Panc1 (cell line): ENCODE results near the gene SLC10A3.

Experiments
- POLR2AphosphoS5 ChIP-seq: IDR thresholded peaks from 2 replicates; pipeline ENCODE4 v1.6.1; 2012; ENCODE audit warnings: mild to moderate bottlenecking, low read depth, low read length, moderate library complexity
- SIN3A ChIP-seq: IDR thresholded peaks from 2 replicates; pipeline ENCODE4 v1.6.1; 2012; ENCODE audit warnings: low read depth, mild to moderate bottlenecking, low read length, moderate library complexity, borderline replicate concordance; ENCODE audit not compliant: insufficient read depth
- TCF7L2 ChIP-seq: IDR thresholded peaks from 2 replicates; pipeline ENCODE4 v1.6.1; 2011; ENCODE audit warnings: mild to moderate bottlenecking, low read depth, low read length, inconsistent platforms
- TF ChIP-seq, protein P1 (sequence below): fragments of 450-650 bp; IDR thresholded peaks from 2 replicates; pipeline ENCODE4 v1.5.1; 2017; ENCODE audit warnings: mild to moderate bottlenecking
- TF ChIP-seq, protein P2 (sequence below), 2 experiments: IDR thresholded peaks; 2 replicates each; pipeline ENCODE4 v1.6.1; 2011 to 2012; ENCODE audit warnings: low read depth in 2 of 2, control low read depth in 1 of 2, low read length in 1 of 2, mild to moderate bottlenecking in 1 of 2, moderate library complexity in 1 of 2; ENCODE audit not compliant: insufficient read depth in 1 of 2

DNA sequence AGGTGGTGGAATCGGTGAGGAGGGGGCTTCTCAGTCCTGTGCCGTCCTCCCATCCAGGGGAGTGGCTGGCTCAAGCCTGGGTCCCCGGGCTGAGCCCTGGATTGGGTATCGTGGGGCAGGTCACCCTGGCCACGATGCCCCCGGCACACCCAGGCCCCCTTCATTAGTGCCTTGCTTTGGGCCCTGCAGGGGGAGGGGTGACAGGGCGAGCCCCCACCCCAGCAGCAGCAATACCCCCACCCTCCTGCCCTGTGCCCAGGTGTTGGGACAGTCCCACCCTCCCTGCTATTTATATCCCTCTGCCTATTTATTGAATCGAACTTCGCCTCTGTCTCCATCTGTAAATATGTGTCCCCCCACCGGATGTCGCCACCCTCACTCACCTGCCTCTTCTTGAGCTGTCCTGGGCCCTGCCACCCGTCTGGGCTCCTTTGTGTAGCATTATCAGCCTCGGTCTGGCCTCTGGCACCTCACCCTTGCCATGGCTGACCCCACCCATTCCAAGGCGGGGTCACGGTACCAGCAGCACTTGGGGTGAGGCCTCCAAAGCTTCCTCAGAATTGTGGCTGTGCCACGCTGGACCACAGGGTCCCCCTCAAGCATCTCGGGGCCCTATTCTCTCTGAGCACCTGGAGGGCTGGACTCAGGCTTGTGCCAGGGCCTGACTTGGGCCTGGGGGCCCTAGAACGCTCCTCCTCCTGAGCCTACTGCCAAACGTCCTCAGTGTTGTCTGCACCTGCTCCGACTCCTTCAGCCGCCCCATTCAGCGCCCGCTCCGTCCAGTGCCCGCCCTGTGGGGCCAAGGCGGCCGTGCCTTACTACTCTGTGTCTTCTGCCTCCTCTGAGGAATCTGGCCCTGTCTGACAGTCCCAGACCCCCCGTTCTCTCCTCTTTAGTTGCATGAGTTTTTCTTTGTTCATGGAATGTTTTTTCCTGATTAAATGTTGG lies 17.5 kb downstream of the SLC10A3 start:
- TF ChIP-seq POLR2AphosphoS5: no peak
- TF ChIP-seq, protein P1, sequence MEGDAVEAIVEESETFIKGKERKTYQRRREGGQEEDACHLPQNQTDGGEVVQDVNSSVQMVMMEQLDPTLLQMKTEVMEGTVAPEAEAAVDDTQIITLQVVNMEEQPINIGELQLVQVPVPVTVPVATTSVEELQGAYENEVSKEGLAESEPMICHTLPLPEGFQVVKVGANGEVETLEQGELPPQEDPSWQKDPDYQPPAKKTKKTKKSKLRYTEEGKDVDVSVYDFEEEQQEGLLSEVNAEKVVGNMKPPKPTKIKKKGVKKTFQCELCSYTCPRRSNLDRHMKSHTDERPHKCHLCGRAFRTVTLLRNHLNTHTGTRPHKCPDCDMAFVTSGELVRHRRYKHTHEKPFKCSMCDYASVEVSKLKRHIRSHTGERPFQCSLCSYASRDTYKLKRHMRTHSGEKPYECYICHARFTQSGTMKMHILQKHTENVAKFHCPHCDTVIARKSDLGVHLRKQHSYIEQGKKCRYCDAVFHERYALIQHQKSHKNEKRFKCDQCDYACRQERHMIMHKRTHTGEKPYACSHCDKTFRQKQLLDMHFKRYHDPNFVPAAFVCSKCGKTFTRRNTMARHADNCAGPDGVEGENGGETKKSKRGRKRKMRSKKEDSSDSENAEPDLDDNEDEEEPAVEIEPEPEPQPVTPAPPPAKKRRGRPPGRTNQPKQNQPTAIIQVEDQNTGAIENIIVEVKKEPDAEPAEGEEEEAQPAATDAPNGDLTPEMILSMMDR: no peak
- TF ChIP-seq, protein P2, sequence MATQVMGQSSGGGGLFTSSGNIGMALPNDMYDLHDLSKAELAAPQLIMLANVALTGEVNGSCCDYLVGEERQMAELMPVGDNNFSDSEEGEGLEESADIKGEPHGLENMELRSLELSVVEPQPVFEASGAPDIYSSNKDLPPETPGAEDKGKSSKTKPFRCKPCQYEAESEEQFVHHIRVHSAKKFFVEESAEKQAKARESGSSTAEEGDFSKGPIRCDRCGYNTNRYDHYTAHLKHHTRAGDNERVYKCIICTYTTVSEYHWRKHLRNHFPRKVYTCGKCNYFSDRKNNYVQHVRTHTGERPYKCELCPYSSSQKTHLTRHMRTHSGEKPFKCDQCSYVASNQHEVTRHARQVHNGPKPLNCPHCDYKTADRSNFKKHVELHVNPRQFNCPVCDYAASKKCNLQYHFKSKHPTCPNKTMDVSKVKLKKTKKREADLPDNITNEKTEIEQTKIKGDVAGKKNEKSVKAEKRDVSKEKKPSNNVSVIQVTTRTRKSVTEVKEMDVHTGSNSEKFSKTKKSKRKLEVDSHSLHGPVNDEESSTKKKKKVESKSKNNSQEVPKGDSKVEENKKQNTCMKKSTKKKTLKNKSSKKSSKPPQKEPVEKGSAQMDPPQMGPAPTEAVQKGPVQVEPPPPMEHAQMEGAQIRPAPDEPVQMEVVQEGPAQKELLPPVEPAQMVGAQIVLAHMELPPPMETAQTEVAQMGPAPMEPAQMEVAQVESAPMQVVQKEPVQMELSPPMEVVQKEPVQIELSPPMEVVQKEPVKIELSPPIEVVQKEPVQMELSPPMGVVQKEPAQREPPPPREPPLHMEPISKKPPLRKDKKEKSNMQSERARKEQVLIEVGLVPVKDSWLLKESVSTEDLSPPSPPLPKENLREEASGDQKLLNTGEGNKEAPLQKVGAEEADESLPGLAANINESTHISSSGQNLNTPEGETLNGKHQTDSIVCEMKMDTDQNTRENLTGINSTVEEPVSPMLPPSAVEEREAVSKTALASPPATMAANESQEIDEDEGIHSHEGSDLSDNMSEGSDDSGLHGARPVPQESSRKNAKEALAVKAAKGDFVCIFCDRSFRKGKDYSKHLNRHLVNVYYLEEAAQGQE (IDR thresholded peaks at IDR 0.05; ENCODE audit: insufficient read depth in 1 of 2, low read depth in 2 of 2, low read length in 1 of 2): no peak
- TF ChIP-seq SIN3A: no peak
- TF ChIP-seq TCF7L2: no peak
